Brain pericyte (primary cell): ENCODE data around the gene EFCAB5.
"Not testable (repeated sequence)": the region's sequence is repeated elsewhere in the genome, so short reads cannot be mapped to it uniquely, and the experiment has no call there.

Experiments used
- DNase-seq: peaks from one replicate; pipeline ENCODE4 v3.0.0-alpha.2; 2012; ENCODE audit warnings: low read depth, low spot score

Gene EFCAB5

DNA sequence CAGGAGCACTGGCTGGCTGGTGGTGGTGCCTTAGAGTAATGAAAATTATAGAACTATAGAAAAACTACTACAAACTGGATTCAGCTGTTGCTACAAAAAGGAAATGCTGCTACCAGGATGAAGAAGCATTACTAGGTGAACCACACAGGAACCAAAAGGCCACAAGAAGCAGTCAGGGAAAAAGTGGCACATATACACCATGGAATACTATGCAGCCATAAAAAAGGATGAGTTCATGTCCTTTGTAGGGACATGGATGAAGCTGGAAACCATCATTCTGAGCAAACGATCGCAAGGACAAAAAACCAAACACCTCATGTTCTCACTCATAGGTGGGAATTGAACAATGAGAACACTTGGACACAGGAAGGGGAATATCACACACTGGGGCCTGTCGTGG is 5.5 kb upstream of the EFCAB5 start:
- DNase-seq, result not testable (repeated sequence)

DNA sequence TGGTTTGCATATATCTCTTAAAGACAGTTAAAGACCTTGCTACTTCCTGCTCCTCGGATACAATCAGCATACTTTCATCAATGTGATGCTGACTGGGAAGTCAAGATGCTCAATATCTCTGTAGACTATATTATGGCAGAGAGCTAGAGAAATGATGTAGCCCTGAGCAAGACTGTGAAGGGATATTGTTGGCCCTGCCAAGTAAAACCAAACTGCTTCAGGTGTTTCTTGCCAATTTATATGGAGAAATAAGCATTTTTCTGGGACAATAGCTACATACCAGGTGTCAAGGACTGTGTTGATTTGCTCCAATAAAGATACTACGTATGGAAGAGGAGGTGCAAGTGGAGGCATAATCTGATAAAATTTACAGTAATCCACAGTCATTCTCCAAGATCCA is 4.7 kb upstream of the EFCAB5 start:
- no peak for DNase-seq

DNA sequence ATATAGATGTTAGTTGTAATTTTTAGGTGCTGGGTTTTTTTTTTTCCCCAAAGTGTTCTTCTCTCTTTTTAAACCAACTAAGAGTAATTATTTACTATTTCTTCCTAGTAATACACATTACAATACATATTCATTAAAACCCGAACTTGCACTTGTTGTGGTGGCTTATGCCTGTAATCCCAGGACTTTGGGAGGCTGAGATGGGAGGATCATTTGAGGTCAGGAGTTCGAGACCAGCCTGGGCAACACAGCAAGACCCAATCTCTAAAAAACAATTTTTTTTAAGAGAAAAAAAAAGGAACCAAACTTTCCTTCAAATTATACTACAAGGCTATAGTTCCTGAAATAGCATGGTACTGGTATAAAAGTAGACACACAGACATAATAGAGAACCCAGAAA is 3.8 kb downstream of the EFCAB5 start:
- DNase-seq, result no peak

DNA sequence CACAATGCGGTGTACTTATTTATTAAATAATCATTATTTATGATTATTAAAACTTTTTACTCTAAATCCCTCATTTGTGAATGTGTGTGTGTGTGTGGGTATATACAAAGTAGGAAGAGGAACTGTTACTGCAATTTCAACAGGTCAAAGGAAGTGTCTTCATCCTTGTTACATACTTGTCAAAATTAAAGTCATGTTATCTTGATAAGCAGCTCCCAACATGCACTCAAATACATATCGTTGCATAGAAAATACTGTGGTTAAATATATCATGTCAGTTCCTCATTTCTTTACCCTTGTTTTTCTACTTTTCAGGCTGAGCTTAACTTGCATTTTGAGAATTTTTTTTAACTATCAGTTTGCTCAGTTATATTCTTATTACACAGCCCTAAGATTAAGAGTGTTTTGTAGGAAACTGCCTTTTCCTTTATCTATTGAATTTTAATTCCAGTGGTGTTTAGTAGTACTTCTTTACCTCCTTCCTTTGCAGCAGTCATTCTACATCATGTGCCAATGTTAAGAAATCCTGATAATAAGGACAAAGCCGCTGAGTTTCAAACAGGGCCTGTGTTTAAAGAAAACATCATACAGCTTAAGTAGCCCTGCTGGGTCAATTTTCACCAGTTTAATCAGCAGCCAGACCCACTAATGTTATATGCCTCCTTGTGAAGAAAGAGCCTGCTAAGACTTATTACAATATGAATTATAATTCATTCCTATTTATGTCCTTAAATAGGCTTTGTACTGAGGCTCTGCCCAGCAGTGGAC is 7.2 kb downstream of the EFCAB5 start:
- no peak for DNase-seq

DNA sequence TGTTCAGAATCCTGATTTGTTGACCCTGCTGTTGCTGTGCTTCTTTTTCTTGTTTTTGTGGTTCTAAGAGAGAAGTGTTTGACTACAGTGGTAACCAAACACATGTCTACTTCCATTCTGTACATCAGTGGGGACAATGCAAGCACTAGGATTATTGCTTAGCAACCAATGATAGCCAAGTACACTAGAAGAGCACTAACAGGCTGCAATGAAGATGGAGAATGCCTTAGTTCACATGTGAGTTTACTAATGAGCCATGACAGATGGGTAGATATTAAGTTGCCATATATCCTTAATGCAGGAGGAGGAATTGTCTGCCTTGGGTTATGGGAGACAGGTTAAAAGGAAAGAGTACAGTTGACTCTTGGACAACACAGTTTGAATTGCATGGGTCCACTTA is 8.3 kb downstream of the EFCAB5 start:
- no peak for DNase-seq

DNA sequence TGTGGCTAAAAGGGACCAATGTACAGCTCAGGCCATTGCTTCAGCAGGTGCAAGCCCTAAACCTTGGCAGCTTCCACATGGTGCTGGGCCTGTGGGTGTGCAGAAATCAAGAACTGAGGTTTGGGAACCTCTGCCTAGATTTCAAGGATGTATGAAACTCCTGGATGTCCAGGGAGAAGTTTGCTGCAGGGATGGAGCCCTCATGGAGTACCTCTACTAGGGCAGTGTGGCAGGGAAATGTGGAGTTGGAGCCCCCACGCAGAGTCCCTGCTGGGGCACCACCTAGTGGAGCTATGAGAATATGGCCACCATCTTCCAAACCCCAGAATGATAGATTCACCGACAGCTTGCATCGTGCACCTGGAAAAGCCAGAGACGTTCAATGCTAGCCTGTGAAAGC is 13.0 kb downstream of the EFCAB5 start:
- DNase-seq, result no peak

DNA sequence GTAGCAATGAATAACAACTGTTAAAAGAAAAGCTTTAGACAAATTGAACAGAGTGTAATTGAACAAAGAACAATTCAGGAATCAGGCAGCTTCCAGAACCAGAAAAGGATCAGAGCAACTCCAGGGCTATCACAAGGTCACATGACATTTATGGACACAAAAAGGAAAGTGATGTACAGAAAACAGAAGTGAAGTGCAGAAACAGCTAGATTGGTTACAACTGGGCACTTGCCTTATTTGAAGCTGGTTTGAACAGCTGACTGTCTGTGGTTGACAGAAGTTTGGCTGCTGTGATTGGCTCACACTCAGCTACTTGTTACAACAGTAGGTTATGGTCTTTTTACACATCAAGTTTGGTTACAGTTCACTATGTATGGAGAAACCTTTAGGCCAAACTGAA is 14.8 kb downstream of the EFCAB5 start:
- DNase-seq, result no peak

DNA sequence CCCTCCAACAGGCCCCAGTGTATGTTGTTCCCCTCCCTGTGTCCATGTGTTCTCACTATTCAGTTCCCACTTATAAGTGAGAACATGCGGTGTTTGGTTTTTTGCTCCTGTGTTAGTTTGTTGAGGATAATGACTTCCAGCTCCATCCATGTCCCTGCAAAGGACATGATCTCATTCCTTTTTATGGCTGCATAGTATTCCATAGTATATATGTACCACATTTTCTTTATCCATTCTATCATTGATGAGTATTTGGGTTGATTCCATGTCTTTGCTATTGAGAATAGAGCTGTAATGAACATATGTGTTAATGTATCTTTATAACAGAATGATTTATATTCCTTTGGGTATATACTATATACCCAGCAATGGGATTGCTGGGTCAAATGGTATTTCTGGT is 16.1 kb downstream of the EFCAB5 start:
- DNase-seq, result not testable (repeated sequence)

DNA sequence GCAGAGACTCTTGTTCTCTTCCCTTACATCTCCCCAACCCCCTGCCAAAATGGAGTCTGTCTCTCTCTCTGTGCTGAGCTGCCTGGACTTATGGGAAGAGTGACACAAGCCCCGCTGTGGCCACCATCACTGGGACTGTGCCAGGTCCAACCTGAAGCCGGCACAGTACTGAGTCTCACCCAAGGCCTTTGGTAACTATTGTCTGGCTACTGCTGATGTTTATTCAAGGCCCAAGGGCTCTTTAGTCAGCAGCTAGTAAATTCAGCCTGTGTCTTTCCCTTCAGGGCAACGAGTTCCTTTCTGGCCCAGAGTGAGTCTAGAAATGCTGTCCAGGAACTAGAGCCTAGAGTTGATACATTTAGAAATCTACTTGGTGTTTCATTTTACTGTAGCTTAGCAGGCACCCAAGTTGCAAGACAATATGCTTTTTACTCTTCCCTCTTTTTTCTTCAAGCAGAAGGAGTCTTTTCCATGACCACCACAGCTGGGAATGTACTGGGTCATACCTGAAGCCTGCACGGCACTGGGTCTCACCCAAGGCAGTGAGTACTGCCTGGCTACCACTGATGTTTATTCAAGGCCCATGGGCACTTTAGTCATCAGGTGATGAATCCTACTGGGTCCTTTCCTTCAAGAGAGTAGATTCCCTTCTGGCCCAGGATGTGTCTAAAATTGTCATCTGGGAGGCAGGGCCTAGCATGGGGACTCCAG is 17.7 kb downstream of the EFCAB5 start:
- DNase-seq, result no peak

DNA sequence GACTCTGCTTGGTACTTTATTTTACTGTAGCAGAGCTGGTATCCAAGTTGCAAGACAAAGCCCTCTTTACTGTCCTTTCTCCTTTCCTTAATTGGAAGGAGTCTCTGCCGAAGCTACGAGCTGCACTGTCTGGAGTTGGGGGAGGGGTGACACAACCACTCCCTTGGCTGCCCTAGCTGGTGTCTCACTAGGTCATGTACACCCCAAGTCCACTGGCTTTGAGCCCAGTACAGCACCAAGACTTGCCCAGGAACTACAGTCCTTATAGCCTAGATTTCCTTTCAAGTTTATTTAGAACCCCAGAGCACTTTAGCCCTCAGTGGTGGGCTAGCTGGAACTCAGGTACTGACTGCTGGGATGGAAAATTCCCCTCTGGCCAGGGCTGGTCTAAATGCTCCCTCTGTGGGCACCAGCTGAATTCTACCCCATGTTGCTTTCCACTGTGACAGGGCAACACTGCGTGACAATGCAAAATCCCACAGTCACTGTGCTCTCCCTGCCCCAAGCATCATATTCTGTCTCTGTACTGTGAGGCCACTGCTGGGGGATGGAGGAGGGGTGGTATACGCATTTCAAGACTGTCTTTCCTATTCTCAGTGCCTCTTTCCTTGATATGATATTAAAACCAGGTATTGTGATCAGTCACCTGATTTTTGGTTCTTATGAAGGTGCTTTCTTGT is 18.4 kb downstream of the EFCAB5 start:
- DNase-seq, result no peak

DNA sequence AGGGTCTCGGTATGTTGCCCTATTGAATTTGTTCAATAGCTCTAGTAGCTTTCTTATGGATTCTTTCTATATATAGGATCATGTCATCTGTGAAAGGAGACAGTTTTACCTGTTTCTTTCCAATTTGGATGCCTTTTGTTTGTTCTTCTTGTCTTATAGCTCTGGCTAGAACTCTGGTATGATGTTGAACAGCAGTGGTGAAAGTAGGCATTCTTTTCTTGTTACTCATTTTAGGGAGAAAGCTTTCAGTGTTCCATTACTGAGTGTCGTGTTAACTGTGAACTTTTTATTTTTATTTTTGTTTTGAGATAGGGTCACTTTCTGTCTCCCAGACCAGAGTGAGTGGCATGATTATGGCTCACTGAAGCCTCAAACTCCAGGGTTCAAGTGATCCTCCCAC is 21.2 kb downstream of the EFCAB5 start:
- no peak for DNase-seq

DNA sequence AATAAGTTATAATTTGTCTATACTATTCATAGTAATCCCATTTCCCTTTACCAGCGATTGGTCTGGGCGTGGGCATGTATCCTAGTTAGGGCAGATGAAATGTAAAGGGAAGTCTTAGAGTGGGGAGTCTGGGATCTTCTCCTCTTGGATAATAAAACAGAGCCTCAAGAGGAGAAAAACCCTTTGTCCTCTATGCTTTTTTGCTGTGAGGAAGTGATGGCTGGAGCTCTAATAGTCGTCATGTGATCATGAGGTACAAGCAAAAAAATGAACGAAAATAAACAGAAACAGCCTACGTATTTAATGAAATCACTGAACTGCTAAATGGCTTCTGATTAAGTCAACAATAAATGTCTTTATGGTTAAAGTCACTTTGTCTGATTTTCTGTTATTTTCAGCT is 26.8 kb downstream of the EFCAB5 start:
- DNase-seq, result no peak

DNA sequence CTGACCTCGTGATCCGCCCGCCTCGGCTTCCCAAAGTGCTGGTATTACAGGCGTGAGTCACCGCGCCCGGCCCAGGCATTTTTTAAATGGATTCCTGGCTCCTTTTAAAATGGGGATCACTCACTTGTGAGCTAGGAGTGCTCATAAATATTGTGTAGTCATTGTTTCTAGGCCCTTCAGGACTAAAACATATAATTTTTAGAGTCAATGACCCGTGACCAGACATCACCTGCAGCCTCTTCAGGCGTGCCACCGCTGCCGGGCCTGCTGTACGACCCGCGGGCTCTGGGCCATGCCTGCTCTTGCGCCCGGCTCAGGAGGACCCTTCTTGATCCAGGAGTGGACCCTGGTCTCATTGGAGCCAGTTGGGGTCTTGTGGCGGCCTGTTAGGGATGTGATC is 30.8 kb downstream of the EFCAB5 start:
- no peak for DNase-seq

DNA sequence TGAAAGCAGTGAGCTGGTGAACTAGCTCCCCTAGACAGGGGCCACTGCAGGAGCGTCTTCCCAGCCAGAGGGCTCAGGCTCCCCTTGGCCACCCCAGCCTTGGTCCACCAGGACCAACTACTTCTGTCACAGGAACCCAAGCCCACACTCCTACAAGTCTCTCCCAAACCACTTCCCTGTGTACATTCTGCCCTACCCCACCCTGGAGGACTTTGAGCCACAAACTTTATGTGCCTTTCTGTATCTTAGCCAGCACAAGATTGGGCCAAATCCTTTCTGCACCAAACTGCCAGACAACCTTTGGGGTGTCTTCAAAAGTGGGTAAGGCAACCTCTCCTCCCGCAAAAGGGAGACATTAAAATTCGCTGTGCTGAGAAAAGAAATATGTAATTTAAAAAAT is 31.6 kb downstream of the EFCAB5 start:
- DNase-seq, result no peak

DNA sequence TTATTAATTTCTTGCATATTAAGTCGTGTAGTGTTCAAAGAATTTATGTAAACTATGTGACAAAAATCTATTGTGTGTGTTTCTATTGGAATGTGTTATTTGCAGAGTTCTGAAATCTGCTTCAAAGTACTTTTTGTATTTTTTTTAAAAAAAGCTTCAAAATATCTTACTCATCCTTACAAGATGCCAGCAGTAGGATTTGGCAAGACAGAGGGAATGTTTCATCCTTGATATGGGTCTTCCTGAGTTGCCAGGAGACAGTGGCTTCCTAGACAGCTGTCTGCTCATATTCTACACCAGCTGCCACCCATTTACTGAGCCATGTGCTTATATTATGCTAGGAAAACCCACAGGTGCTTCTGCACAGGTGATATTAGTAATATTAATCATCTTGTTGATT is 36.4 kb downstream of the EFCAB5 start:
- no peak for DNase-seq

DNA sequence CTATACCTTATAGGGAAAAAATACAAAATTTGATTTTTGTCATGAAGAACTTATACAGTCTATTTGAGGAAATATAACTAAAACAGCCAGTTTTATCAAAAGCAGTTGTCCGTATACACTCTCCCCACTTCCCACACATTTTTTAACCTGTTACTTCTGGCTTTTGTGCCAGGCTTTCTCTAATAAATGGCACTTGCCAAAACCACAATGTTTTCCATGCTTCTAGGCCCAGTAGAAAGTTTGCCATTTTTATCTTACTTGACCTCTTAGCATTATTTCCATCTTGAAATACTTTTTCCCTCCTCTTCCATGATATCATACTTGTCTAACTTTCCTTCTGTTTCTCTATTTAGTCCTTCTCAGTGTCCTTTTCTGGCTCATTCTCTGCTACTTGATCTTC is 38.8 kb downstream of the EFCAB5 start:
- DNase-seq, result no peak

DNA sequence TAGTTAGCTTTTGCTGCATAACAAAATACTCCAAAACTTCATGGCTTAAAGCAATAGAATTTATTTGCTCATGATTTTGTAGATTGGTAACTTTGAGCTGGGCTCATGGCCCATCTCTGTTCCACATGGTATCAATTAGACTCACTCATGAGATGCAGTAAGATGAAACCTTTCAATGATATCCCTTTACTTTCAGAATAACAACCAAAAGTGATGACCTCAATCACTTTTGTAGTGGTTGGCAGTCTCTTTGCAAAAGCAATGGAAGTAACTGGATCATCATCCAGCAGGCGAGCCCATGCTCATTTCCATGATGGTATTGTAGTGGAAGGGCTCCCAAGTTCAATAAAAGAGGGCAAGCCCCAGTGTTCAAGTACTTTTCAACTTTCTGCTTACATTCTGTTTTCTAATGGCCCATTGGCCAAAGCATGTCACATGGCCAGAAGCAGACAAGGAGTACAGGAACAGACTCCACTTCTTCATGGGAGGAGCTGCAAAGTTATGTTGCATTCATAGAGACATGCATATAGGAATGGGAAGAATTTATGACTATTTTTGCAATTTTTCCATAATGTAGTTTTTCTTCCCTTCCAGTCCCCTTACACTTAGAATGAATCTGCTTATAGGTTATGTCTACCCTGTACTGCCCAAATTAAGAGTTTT is 41.7 kb downstream of the EFCAB5 start:
- peak; percentile 17 for DNase-seq

DNA sequence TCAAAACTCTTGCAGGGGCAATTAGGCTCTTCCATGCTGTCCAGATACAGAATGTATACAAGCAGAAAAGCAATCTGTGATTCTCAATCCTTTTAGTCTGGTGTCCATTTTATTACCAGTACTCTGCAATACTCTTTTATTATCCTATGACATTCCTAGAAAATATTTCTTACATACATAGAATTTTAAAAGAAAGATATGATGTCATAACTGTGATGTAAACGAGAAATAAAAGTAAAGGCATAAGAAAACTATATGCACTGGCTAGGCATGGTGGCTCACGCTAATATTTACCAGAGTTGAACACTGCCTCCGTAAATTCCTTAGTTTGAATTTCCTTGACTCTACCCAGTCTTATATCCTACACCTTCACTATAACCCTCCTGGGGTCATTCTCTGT is 55.0 kb downstream of the EFCAB5 start:
- no peak for DNase-seq

DNA sequence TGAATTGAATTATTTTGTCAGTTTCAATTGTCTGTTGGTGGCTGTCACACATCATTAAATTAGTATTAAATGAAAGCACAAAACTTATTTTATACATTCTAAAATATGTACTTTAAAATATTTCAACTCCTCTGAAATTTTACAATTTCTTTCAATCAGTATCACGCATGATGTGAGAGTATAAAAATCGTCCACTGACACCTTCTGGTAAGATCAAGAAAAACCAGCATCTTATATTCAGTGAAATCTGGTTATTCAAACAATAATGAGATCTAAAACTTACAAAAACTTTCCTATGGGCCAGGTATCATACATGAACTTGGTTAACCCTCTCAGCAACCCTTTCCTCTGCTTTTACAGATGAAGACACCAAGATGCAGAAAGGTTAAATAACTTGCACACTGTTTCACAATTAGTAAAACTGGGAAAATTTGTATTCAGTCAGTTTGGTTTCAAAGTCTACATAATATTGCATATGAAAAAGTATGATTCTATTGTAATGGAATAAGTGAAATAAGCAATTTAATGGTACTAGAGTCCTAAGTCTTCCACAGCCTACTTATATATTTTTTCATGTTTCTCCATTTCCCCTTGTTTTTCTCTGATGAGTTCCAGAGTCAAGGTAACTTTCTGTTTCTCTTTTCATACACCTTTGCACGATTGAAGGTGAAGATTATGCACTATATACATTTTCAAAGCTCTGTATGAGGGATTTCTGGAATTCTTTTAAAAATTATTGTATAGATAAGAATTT is 58.7 kb downstream of the EFCAB5 start:
- DNase-seq, result no peak

DNA sequence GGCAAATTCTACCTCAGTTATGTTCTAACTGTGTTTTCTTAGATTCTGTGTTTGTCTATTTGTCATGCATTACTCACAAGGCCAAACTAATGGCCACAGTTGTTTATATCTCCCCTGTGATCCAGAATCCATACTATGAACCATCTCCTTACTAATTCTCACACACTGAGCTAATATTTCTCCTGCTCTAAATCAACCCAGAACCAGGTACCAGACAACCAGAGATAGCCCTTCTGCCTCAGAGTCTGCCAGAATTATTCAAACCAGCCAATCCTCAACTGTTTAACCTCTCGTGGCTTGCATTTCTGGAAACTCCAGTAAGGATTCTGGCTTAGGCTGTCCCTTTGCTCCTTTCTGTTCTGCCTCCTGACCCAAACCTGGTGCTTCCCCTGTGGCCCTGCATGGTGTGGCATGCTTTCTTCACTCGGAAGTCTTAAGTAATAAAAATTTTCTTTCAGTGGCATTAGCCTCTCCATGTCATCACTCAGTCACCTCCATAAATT is 59.4 kb downstream of the EFCAB5 start:
- no peak for DNase-seq

DNA sequence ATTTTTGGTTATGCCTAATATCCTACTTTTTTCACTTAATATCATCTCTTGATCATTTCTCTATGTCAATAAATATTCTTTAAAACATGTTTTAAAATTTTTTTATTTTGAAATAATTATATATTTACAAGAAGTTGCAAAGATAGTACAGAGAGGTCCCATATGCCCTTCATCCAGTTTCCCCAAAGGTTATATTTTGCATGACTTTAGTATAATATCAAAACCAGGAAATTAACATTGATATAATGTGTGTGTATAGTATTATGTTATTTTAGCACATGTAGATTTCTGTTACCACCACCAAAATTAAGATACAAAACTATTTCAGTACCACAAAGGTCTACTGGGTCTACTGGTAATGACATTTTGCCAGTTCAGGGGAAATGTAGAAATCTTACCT is 60.7 kb downstream of the EFCAB5 start:
- DNase-seq, result no peak
